Measurements from ENCODE around the gene UBE4B. TPM values are rescaled to one million over a fixed set of nuclear protein-coding genes. Genes with fewer than 3 reads are reported as not detected.

The UBE4B gene
- total and polyA plus RNA-seq, 2 of the 4 experiments (the other 2 are of a cell fraction) = 26.5 to 39.3 TPM

DNA sequence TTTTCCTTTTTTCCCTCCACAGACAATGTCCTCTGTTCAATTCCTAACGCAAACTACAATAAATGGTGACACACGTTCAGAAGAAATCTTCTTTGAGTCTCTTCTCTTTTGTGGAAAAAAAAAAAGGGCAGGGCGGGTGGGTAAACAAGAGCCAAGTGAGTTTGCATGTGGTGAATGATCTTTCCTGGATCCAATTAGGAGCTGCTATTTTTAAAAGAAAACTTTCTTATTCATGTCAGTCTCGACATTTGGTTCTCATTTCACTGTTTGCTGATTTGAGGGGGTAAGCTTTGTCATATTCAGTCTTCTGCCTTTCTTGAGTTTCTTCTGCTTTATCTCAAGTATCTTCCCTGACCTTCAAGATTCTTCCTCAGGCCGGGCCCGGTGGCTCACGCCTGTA is 148.4 kb downstream of the UBE4B start:
- Histone ChIP-seq H3K36me3 (ENCODE audit: control insufficient read depth, insufficient read depth, low read length) (peaks cover 19% of the 10 kb centered on the region), H2BK20ac (ENCODE audit: low read depth, low read length) (no peak overlapping the region), H2BK15ac (ENCODE audit: low read depth, low read length) (no peak overlapping the region), H3K9me1 (ENCODE audit: insufficient read depth, low read length) (no peaks in the 10 kb centered on the region), H3K9ac (ENCODE audit: low read depth, low read length) (no peak overlapping the region), H4K5ac (ENCODE audit: low read depth, low read length) (no peak overlapping the region), H2AK9ac (replicated peaks; ENCODE audit: low read depth, low read length, poor library complexity) (no peak overlapping the region), H3K79me1 (ENCODE audit: low read depth in 1 of 2, low read length in 2 of 2) (no peaks in the 10 kb centered on the region), H4K8ac (ENCODE audit: low read depth in 2 of 2, low read length in 2 of 2) (no peak overlapping the region), H3K4ac (ENCODE audit: low read depth, low read length) (no peak overlapping the region), H2BK120ac (ENCODE audit: low read depth, low read length) (no peak overlapping the region), H3K27me3 (ENCODE audit: control insufficient read depth, insufficient read depth, low read length) (no peaks in the 10 kb centered on the region), H3K23ac (ENCODE audit: low read depth, low read length) (no peak overlapping the region), H4K91ac (ENCODE audit: insufficient read depth, low read depth, low read length) (no peak overlapping the region), H2AFZ (replicated peaks; ENCODE audit: low read length, poor library complexity) (no peak overlapping the region), H3K4me2 (ENCODE audit: low read depth, low read length) (no peak overlapping the region), H2BK5ac (ENCODE audit: low read depth, low read length, poor library complexity, severe bottlenecking) (no peak overlapping the region), H3K27ac (ENCODE audit: insufficient read depth, low read length) (no peak overlapping the region), H3K4me3 (ENCODE audit: insufficient read depth, low read depth, low read length) (no peak overlapping the region), H4K20me1 (ENCODE audit: insufficient read depth, low read length) (no peaks in the 10 kb centered on the region), H3K4me1 (ENCODE audit: control insufficient read depth, insufficient read depth, low read length) (no peaks in the 10 kb centered on the region), H3K9me3 (ENCODE audit: control insufficient read depth, insufficient read depth, low read length) (no peaks in the 10 kb centered on the region), H3K14ac (replicated peaks; ENCODE audit: low read depth, low read length) (no peak overlapping the region), H2AK5ac (ENCODE audit: low read depth, low read length) (no peak overlapping the region), H3K18ac (ENCODE audit: low read depth, low read length) (no peak overlapping the region), H3K56ac (ENCODE audit: extremely low read depth, insufficient read depth, low read length) (no peak overlapping the region)
- WGBS, 2 experiments (ENCODE audit: extremely low coverage in 2 of 2, insufficient read length in 1 of 2) = no CpG with 5 or more reads among the region's 7 CpGs
- DNase-seq (no peak), ATAC-seq (ENCODE audit: low read depth) (no peak)
- in situ Hi-C loops (cut with MboI; ENCODE audit: low sequenced_read_pairs) = no loop called here
- BruUV-seq (replicated peaks) = no TSS peak
- ChIA-PET CTCF (no interaction called here), POLR2A (ENCODE audit: unreplicated experiment) (no interaction called here)
- dilution Hi-C loops (cut with HindIII; ENCODE audit: low sequenced_read_pairs, unreplicated experiment) = no loop called here
- TF ChIP-seq CHD1 (IDR thresholded peaks at IDR 0.05; ENCODE audit: low read depth, low read length) = no peak
- TF ChIP-seq CEBPB (IDR thresholded peaks at IDR 0.05; ENCODE audit: low read depth, low read length) = no peak
- TF ChIP-seq, protein P1, sequence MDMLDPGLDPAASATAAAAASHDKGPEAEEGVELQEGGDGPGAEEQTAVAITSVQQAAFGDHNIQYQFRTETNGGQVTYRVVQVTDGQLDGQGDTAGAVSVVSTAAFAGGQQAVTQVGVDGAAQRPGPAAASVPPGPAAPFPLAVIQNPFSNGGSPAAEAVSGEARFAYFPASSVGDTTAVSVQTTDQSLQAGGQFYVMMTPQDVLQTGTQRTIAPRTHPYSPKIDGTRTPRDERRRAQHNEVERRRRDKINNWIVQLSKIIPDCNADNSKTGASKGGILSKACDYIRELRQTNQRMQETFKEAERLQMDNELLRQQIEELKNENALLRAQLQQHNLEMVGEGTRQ (IDR thresholded peaks at IDR 0.05; ENCODE audit: low read depth, low read length) = no peak
- no peak for TF ChIP-seq POLR2A (IDR thresholded peaks at IDR 0.05; ENCODE audit: low read depth, low read length)
- no peak for TF ChIP-seq RAD21 (IDR thresholded peaks at IDR 0.05; ENCODE audit: low read length)
- no peak for TF ChIP-seq FOS (IDR thresholded peaks at IDR 0.05; ENCODE audit: low read depth, low read length)
- no peak for TF ChIP-seq MAZ (IDR thresholded peaks at IDR 0.05; ENCODE audit: borderline replicate concordance, low read depth, low read length)
- TF ChIP-seq, protein P2, sequence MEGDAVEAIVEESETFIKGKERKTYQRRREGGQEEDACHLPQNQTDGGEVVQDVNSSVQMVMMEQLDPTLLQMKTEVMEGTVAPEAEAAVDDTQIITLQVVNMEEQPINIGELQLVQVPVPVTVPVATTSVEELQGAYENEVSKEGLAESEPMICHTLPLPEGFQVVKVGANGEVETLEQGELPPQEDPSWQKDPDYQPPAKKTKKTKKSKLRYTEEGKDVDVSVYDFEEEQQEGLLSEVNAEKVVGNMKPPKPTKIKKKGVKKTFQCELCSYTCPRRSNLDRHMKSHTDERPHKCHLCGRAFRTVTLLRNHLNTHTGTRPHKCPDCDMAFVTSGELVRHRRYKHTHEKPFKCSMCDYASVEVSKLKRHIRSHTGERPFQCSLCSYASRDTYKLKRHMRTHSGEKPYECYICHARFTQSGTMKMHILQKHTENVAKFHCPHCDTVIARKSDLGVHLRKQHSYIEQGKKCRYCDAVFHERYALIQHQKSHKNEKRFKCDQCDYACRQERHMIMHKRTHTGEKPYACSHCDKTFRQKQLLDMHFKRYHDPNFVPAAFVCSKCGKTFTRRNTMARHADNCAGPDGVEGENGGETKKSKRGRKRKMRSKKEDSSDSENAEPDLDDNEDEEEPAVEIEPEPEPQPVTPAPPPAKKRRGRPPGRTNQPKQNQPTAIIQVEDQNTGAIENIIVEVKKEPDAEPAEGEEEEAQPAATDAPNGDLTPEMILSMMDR (conservative IDR thresholded peaks at IDR 0.05; ENCODE audit: low read depth, low read length) = no peak
- TF ChIP-seq MAFK (IDR thresholded peaks at IDR 0.05; ENCODE audit: low read depth, low read length) = no peak
- no peak for TF ChIP-seq SMC3 (IDR thresholded peaks at IDR 0.05; ENCODE audit: low read depth, low read length)
- TF ChIP-seq, protein P3, sequence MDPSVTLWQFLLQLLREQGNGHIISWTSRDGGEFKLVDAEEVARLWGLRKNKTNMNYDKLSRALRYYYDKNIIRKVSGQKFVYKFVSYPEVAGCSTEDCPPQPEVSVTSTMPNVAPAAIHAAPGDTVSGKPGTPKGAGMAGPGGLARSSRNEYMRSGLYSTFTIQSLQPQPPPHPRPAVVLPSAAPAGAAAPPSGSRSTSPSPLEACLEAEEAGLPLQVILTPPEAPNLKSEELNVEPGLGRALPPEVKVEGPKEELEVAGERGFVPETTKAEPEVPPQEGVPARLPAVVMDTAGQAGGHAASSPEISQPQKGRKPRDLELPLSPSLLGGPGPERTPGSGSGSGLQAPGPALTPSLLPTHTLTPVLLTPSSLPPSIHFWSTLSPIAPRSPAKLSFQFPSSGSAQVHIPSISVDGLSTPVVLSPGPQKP (IDR thresholded peaks at IDR 0.05; ENCODE audit: borderline replicate concordance, low read depth, low read length) = no peak
- TF ChIP-seq RCOR1 (IDR thresholded peaks at IDR 0.05; ENCODE audit: insufficient replicate concordance, low read length) = no peak
- no peak for TF ChIP-seq NFE2L2 (IDR thresholded peaks at IDR 0.05; ENCODE audit: low read depth, low read length)
- TF ChIP-seq BHLHE40 (IDR thresholded peaks at IDR 0.05; ENCODE audit: low read depth, low read length) = no peak
- intact Hi-C loops (cut with micrococcal nuclease) = no loop called here
